GM21619 (cell line): ENCODE results near the gene TSPAN31.
A peak's percentile ranks its signal among the peaks of the same experiment; 100 is the strongest.
"Not testable (repeated sequence)": the region's sequence is repeated elsewhere in the genome, so short reads cannot be mapped to it uniquely, and the experiment has no call there.

ENCODE experiments used
- ATAC-seq: cut with Tn5 transposase; IDR thresholded peaks from one replicate; pipeline ENCODE4 v1.9.1; 2021; ENCODE audit not compliant: unreplicated experiment

The TSPAN31 gene

GRCh38 chr12:57744777-57745484, at the start of gene TSPAN31:
Gene TSPAN31, plus strand, starts transcription at chr12:57745039. Its CDS starts 116 bp downstream, at chr12:57745155.
- ATAC-seq, result peak; percentile 80

- ATAC-seq, result no peak
Measured at GRCh38 chr12:57695770-57696432, 48.9 kb upstream of the TSPAN31 start.

GRCh38 chr12:57697076-57697475, 47.8 kb upstream of the TSPAN31 start:
- ATAC-seq, result no peak

- no peak for ATAC-seq
Measured at GRCh38 chr12:57698414-57698813, 46.4 kb upstream of the TSPAN31 start.

- no peak for ATAC-seq
Measured at GRCh38 chr12:57700317-57700716, 44.5 kb upstream of the TSPAN31 start.

- no peak for ATAC-seq
Measured at GRCh38 chr12:57707250-57707649, 37.6 kb upstream of the TSPAN31 start.

- ATAC-seq, result no peak
Measured at GRCh38 chr12:57708296-57708695, 36.5 kb upstream of the TSPAN31 start.

- ATAC-seq, result no peak
Measured at GRCh38 chr12:57712701-57713100, 32.1 kb upstream of the TSPAN31 start.

GRCh38 chr12:57713209-57713608, 31.6 kb upstream of the TSPAN31 start:
- no peak for ATAC-seq

GRCh38 chr12:57715036-57715748, 29.6 kb upstream of the TSPAN31 start:
- ATAC-seq, result not testable (repeated sequence)

GRCh38 chr12:57715786-57716185, 29.1 kb upstream of the TSPAN31 start:
- no peak for ATAC-seq

GRCh38 chr12:57716305-57716704, 28.5 kb upstream of the TSPAN31 start:
- ATAC-seq, result no peak

GRCh38 chr12:57717131-57717530, 27.7 kb upstream of the TSPAN31 start:
- ATAC-seq, result no peak

GRCh38 chr12:57717846-57718640, 26.8 kb upstream of the TSPAN31 start:
- no peak for ATAC-seq

GRCh38 chr12:57718641-57719528, 26.0 kb upstream of the TSPAN31 start:
- ATAC-seq, result no peak

GRCh38 chr12:57719777-57720605, 24.8 kb upstream of the TSPAN31 start:
- ATAC-seq, result no peak

- no peak for ATAC-seq
Measured at GRCh38 chr12:57720606-57721595, 23.9 kb upstream of the TSPAN31 start.
